Skeletal muscle cell (primary cell): ENCODE results near the gene ATP8B1.
"Not testable (repeated sequence)": the region's sequence is repeated elsewhere in the genome, so short reads cannot be mapped to it uniquely, and the experiment has no call there.

Source experiments
- DNase-seq: peaks from one replicate; pipeline ENCODE4 v3.0.0-alpha.2; 2010; ENCODE audit warnings: low read depth
- H3K4me3 ChIP-seq: 2 replicates; pipeline ENCODE4 v1.5.1; 2011; ENCODE audit warnings: low read depth, mild to moderate bottlenecking, control low read depth, low read length, moderate library complexity

ATP8B1 gene

GRCh38 chr18:57741273-57741672, 61.8 kb downstream of the ATP8B1 start:
- DNase-seq = no peak

GRCh38 chr18:57738078-57738477, 65.0 kb downstream of the ATP8B1 start:
- no peak for DNase-seq
- H3K4me3 ChIP-seq = no peak overlapping the region

More at GRCh38 chr18:57741273-57741672, 61.8 kb downstream of the ATP8B1 start:
- no peak overlapping the region for H3K4me3 ChIP-seq

- DNase-seq = peak; percentile 98
- H3K4me3 ChIP-seq = peak overlapping the region; percentile 22
These were observed 65.6 kb downstream of the ATP8B1 start for GRCh38 chr18:57737400-57738060.

GRCh38 chr18:57735042-57735441, 68.1 kb downstream of the ATP8B1 start:
- H3K4me3 ChIP-seq, DNase-seq: not testable (repeated sequence)

- no peak for DNase-seq
These were observed 69.3 kb downstream of the ATP8B1 start for GRCh38 chr18:57733861-57734260.

GRCh38 chr18:57730146-57730545, 73.0 kb downstream of the ATP8B1 start:
- DNase-seq = no peak

More at GRCh38 chr18:57733861-57734260, 69.3 kb downstream of the ATP8B1 start:
- no peak overlapping the region for H3K4me3 ChIP-seq

GRCh38 chr18:57728941-57729511, 74.1 kb downstream of the ATP8B1 start:
- H3K4me3 ChIP-seq = no peak overlapping the region
- no peak for DNase-seq

More at GRCh38 chr18:57730146-57730545, 73.0 kb downstream of the ATP8B1 start:
- H3K4me3 ChIP-seq = no peak overlapping the region

GRCh38 chr18:57727952-57728807, 74.9 kb downstream of the ATP8B1 start:
- DNase-seq = no peak

GRCh38 chr18:57719211-57719935, 83.7 kb downstream of the ATP8B1 start:
- not testable (repeated sequence) for H3K4me3 ChIP-seq

More at GRCh38 chr18:57727952-57728807, 74.9 kb downstream of the ATP8B1 start:
- H3K4me3 ChIP-seq = no peak overlapping the region

GRCh38 chr18:57716549-57716948, 86.6 kb downstream of the ATP8B1 start:
- DNase-seq = no peak
- no peak overlapping the region for H3K4me3 ChIP-seq

More at GRCh38 chr18:57719211-57719935, 83.7 kb downstream of the ATP8B1 start:
- DNase-seq = not testable (repeated sequence)

GRCh38 chr18:57715671-57716070, 87.4 kb downstream of the ATP8B1 start:
- DNase-seq = no peak
- no peak overlapping the region for H3K4me3 ChIP-seq

GRCh38 chr18:57715073-57715472, 88.0 kb downstream of the ATP8B1 start:
- no peak for DNase-seq
- H3K4me3 ChIP-seq = no peak overlapping the region

GRCh38 chr18:57710226-57710625, 92.9 kb downstream of the ATP8B1 start:
- DNase-seq = no peak
- H3K4me3 ChIP-seq = no peak overlapping the region

GRCh38 chr18:57709335-57709734, 93.8 kb downstream of the ATP8B1 start:
- no peak overlapping the region for H3K4me3 ChIP-seq
- no peak for DNase-seq

- H3K4me3 ChIP-seq = no peak overlapping the region
- DNase-seq = no peak
These were observed 94.8 kb downstream of the ATP8B1 start for GRCh38 chr18:57708288-57708687.

- no peak overlapping the region for H3K4me3 ChIP-seq
- no peak for DNase-seq
These were observed 97.1 kb downstream of the ATP8B1 start for GRCh38 chr18:57705832-57706595.

- DNase-seq = no peak
- H3K4me3 ChIP-seq = no peak overlapping the region
These were observed 98.1 kb downstream of the ATP8B1 start for GRCh38 chr18:57705011-57705410.

- DNase-seq = peak; percentile 70
- H3K4me3 ChIP-seq = no peak overlapping the region
These were observed 104.4 kb downstream of the ATP8B1 start for GRCh38 chr18:57698571-57699276.
